ENCODE measurements around the gene DUSP14. TPM values are rescaled to one million over a fixed set of nuclear protein-coding genes. Genes with fewer than 3 reads are reported as not detected.

Gene DUSP14
- total RNA-seq, 1 donor from 2014 or later = 36.5 TPM

- no peak for DNase-seq (ENCODE audit: low read depth)
Observed at GRCh38 chr17:37558299-37558698, 68.6 kb downstream of the DUSP14 start.

- DNase-seq (ENCODE audit: low read depth) = no peak
Observed at GRCh38 chr17:37562016-37562745, 72.5 kb downstream of the DUSP14 start.

Other genes with a start within 250 kb of the DUSP14 start
- not detected in 2 replicates for gene C17orf78, start 113.9 kb upstream of the DUSP14 start, total RNA-seq
- gene ACACA, start 83.1 kb upstream of the DUSP14 start, total RNA-seq = 46.4 and 77.5 TPM in 2 replicates
- gene TADA2A, start 83.0 kb upstream of the DUSP14 start, total RNA-seq = 14.5 and 15.5 TPM in 2 replicates
- 8.5 and 44.3 TPM in 2 replicates for gene SYNRG, start 119.5 kb downstream of the DUSP14 start, total RNA-seq
- gene DDX52, start 153.6 kb downstream of the DUSP14 start, total RNA-seq = 48.5 and 64.4 TPM in 2 replicates